Activated B cell treated with CpG ODN at 0.5 μM for 24 hours (primary cell): ENCODE results near the gene PGGHG. TPM values are rescaled to one million over a fixed set of nuclear protein-coding genes. Genes with fewer than 3 reads are reported as not detected.

Experiments
- ATAC-seq: fragments of 200-7000 bp; cut with Tn5 transposase; one replicate; pipeline ENCODE4 v1.10.0; 2021; ENCODE audit warnings: low read depth, mild to moderate bottlenecking, moderate library complexity
- CTCF ChIA-PET: fragments of 350-600 bp; sonication (Branson Sonifier 250); formaldehyde crosslinking; loops from one replicate; lab custom pipeline; 2021; ENCODE audit warnings: antibody characterized with exemption; lab: Charles Lee
- POLR2A ChIA-PET: fragments of 350-600 bp; sonication (Branson Sonifier 250); formaldehyde crosslinking; loops from one replicate; lab custom pipeline; 2021; ENCODE audit warnings: antibody characterized with exemption; lab: Charles Lee
- DNase-seq: peaks from one replicate; pipeline ENCODE4 v3.0.0; 2022
- H3K27ac Mint-ChIP-seq: one replicate; pipeline ENCODE4 v1.8.0; 2020; ENCODE audit warnings: mixed read lengths
- H3K27me3 Mint-ChIP-seq: one replicate; pipeline ENCODE4 v1.8.0; 2021; ENCODE audit warnings: mixed read lengths
- H3K36me3 Mint-ChIP-seq: one replicate; pipeline ENCODE4 v1.8.0; 2021; ENCODE audit warnings: low read depth, mixed read lengths
- H3K4me1 Mint-ChIP-seq: one replicate; pipeline ENCODE4 v1.8.0; 2021; ENCODE audit warnings: mixed read lengths
- H3K4me3 Mint-ChIP-seq: one replicate; pipeline ENCODE4 v1.8.0; 2020; ENCODE audit warnings: mild to moderate bottlenecking, mixed read lengths
- H3K9me3 Mint-ChIP-seq: one replicate; pipeline ENCODE4 v1.8.0; 2020; ENCODE audit warnings: mixed read lengths
- intact Hi-C: fragments of 100-400 bp; cut with micrococcal nuclease; formaldehyde crosslinking; loops from one replicate; pipeline ENCODE4 v1.15.1; 2024
- total RNA-seq: library from RNA; stranded (reverse); gene quantifications from 2 replicates; pipeline ENCODE4 v1.2.3, GENCODE V29; 2022
- TF ChIP-seq, protein P1 (sequence below): fragments of 200-600 bp; IDR thresholded peaks from one replicate; pipeline ENCODE4 v1.8.0; 2022; ENCODE audit warnings: antibody characterized with exemption, mild to moderate bottlenecking

Gene PGGHG
- total RNA-seq, 1 donor from 2014 or later = 74.1 TPM

DNA sequence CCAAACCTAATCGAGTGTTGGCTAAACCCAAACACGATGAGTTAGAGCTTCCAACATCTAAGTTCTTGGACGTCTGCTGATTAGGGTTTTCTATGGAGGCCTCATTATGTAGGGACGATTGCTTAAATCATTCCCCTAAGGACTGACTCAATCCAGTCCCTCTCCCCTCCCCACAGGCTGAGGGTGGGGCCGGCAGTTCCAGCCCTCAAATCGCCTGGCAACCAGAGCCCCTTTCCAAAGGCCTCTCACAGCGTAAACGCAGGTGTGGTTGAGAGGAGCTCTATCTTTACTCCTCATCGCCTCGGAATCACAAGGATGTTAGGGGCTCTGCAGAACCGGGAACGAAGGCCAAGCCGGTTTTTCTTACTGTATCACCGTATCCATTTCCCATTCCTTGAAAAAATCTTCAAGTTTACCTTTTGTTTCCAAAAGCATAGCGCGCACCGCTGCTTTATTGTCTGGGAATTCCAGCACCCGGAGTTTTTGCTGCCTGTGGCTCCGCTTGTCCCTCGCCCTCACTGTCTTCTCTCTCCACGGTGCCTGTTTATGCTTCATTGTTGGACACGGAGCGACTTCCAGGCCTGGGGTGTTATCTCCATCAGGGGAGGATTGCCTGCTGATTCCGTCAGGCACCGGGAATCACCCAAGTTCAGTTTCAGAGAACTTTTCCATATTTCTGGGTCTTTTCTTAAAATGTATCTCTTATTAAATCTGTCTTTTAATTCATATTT is 45.5 kb downstream of the PGGHG start:
- no peak overlapping the region for H3K27ac Mint-ChIP-seq
- TF ChIP-seq, protein P1, sequence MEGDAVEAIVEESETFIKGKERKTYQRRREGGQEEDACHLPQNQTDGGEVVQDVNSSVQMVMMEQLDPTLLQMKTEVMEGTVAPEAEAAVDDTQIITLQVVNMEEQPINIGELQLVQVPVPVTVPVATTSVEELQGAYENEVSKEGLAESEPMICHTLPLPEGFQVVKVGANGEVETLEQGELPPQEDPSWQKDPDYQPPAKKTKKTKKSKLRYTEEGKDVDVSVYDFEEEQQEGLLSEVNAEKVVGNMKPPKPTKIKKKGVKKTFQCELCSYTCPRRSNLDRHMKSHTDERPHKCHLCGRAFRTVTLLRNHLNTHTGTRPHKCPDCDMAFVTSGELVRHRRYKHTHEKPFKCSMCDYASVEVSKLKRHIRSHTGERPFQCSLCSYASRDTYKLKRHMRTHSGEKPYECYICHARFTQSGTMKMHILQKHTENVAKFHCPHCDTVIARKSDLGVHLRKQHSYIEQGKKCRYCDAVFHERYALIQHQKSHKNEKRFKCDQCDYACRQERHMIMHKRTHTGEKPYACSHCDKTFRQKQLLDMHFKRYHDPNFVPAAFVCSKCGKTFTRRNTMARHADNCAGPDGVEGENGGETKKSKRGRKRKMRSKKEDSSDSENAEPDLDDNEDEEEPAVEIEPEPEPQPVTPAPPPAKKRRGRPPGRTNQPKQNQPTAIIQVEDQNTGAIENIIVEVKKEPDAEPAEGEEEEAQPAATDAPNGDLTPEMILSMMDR = no peak
- ChIA-PET POLR2A (interaction anchor here (1.3 kb wide), 1 partner anchor 21 kb away, joined by 4 read pairs; no protein-coding TSS in a partner anchor), CTCF (no interaction called here)
- no peak for ATAC-seq
- no peak for DNase-seq
- no peak overlapping the region for H3K4me3 Mint-ChIP-seq
- H3K36me3 Mint-ChIP-seq = no peaks in the 10 kb centered on the region
- H3K9me3 Mint-ChIP-seq = no peaks in the 10 kb centered on the region
- no peaks in the 10 kb centered on the region for H3K27me3 Mint-ChIP-seq
- intact Hi-C loops = no loop called here
- peaks cover 29% of the 10 kb centered on the region for H3K4me1 Mint-ChIP-seq

DNA sequence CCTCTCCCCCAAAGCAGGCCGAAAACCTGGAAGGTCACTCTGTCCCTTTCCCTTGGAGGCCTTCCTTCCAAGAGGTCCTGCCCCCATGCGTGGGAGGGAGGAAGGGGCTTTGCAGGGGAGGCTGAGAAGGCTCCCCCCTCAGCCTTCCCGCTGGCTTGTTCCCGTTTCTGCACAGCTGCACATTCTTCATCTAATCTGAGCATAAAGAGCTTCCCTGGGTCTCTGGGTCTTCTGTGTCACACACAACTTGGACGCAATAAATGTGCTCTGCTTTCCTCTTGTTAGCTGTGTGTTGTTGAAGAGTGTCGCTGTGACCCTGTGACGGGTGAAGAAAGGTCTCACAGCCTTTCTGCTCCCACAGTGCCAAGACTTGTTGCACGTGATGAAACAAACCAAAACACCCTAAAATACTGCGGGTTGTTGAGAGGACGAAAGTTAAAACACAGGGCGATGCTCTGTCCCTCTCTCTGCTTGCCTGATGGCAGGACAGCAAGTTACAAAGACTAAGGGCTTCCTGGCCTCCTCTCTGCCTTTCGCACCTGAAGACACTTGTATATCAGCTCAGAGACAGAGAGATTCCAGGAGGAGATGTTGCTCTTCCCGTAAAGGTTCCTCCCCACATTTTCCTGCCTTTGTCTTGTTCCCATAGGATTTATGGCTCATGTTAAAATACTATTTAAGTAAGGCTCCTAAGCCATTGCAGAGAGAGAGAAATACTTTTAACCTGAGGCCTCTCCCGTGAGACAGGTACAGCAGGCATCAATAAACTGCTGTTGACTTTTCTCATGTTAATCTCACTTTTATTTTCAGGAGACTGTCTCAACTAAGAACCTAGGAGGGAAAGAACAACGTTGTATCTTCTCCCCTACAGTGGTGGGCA is 47.1 kb downstream of the PGGHG start:
- intact Hi-C loops = no loop called here
- no peak overlapping the region for H3K27ac Mint-ChIP-seq
- ATAC-seq = no peak
- H3K36me3 Mint-ChIP-seq = no peaks in the 10 kb centered on the region
- ChIA-PET POLR2A (interaction anchor here (0.6 kb wide), 1 partner anchor 19 kb away, joined by 4 read pairs; no protein-coding TSS in a partner anchor), CTCF (no interaction called here)
- H3K9me3 Mint-ChIP-seq = no peaks in the 10 kb centered on the region
- no peak for DNase-seq
- no peak overlapping the region for H3K4me3 Mint-ChIP-seq
- TF ChIP-seq, protein P1 = no peak
- H3K27me3 Mint-ChIP-seq = no peaks in the 10 kb centered on the region
- H3K4me1 Mint-ChIP-seq = peaks cover 25% of the 10 kb centered on the region

DNA sequence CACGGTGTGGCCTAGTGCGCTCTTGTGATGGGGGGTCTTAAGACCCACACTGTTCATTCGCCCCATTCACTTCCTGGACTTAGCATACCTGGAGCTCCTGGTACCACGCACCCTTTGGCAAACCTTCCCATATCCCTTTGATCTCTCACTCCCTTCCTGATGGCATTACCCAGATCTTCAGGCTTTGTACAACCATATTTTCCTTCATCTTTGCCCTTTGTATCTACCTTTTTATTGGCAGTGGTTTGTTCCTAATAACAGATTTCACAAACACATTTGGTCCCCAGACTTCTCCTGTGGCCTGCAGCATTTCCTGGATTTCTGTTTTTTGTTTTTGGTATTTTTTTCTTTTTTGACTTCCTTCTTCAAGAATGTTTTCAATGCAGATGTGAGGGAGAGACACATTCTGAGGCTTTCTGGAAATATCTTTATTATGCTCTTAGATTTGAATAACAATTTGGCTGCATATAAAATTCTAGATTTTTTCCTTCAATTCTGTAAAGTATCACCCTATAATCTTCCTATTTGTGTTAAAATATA is 47.8 kb downstream of the PGGHG start:
- Mint-ChIP-seq H3K27ac (no peak overlapping the region), H3K4me3 (no peak overlapping the region), H3K4me1 (peaks cover 25% of the 10 kb centered on the region), H3K36me3 (peaks cover 1% of the 10 kb centered on the region), H3K9me3 (no peaks in the 10 kb centered on the region), H3K27me3 (no peaks in the 10 kb centered on the region)
- CTCF ChIA-PET = no interaction called here
- TF ChIP-seq, protein P1 = no peak
- DNase-seq (no peak), ATAC-seq (no peak)
- intact Hi-C loops = no loop called here
- POLR2A ChIA-PET = interaction anchor here (0.6 kb wide), 1 partner anchor 18 kb away, joined by 4 read pairs; no protein-coding TSS in a partner anchor

DNA sequence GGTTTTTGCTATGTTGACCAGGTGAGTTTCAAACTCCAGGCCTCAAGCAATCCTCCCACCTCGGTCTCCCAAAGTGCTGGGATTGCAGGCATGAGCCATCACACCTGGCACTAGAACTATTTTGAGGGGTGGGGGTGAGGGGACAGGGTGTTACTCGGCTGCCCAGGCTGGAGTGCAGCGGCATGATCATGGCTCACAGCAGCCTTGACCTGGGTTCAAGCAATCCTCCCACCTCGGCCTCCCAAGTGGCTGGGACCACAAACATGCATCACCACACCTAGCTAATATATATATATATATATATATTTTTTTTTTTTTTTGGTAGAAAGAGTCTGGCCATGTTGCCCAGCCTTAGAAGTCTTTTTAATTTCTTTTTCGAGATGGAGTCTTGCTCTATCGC is 48.8 kb downstream of the PGGHG start:
- Mint-ChIP-seq H3K36me3 (peaks cover 1% of the 10 kb centered on the region), H3K9me3 (no peaks in the 10 kb centered on the region), H3K27ac (no peak overlapping the region), H3K4me3 (no peak overlapping the region), H3K4me1 (peaks cover 29% of the 10 kb centered on the region), H3K27me3 (no peaks in the 10 kb centered on the region)
- CTCF ChIA-PET = no interaction called here
- DNase-seq (no peak), ATAC-seq (no peak)
- TF ChIP-seq, protein P1 = no peak
- POLR2A ChIA-PET = interaction anchor here (1.0 kb wide), 1 partner anchor 11 kb away, joined by 3 read pairs; no protein-coding TSS in a partner anchor
- intact Hi-C loops = no loop called here
